Right atrium auricular region (tissue), 2 donors: ENCODE data around the gene TMSB10. TPM values are rescaled to one million over a fixed set of nuclear protein-coding genes. Genes with fewer than 3 reads are reported as not detected.

Source experiments
- DNase-seq: peaks from one replicate; pipeline ENCODE4 v3.0.0-alpha.2; 2019; ENCODE audit warnings: low spot score
- H3K27ac ChIP-seq, 2 donors: fragments of 200-600 bp; sonication (generic); 1 replicate in 1 of 2; 2 replicates in 1 of 2; pipeline ENCODE4 v1.5.1; 2016 to 2019
- H3K27me3 ChIP-seq, 2 donors: fragments of 200-600 bp; sonication (generic); one replicate each; pipeline versions ENCODE4 v1.5.1 to v1.6.0; 2017 to 2019
- H3K36me3 ChIP-seq: fragments of 200-600 bp; sonication (generic); one replicate; pipeline ENCODE4 v1.5.1; 2016
- H3K4me1 ChIP-seq, 2 donors: fragments of 200-600 bp; sonication (generic); one replicate each; pipeline versions ENCODE4 v1.5.1 to v1.6.0; 2017 to 2019
- H3K4me3 ChIP-seq, 2 donors: fragments of 200-600 bp; sonication (generic); 1 replicate in 1 of 2; 2 replicates in 1 of 2; pipeline ENCODE4 v1.5.1; 2017 to 2019; ENCODE audit warnings: mild to moderate bottlenecking in 1 of 2, moderate library complexity in 1 of 2
- H3K9me3 ChIP-seq, 2 donors: fragments of 200-600 bp; sonication (generic); one replicate each; pipeline ENCODE4 v1.5.1; 2019
- total RNA-seq, 2 donors: library from RNA; depleted of rRNA; stranded (reverse); fragments of >200 nt; gene quantifications; one replicate each; pipeline ENCODE4 v1.1.0, GENCODE V29; 2016
- TF ChIP-seq, protein P1 (sequence below), 2 donors: fragments of 200-600 bp; sonication (generic); IDR thresholded peaks; one replicate each; pipeline ENCODE4 v1.5.1; 2019; ENCODE audit warnings: antibody characterized with exemption in 2 of 2

Gene TMSB10
- total RNA-seq, 2 donors from 2014 or later: 1,113 to 1,769 TPM

- no peaks in the 10 kb centered on the region for H3K27me3 ChIP-seq
- TF ChIP-seq, protein P1, sequence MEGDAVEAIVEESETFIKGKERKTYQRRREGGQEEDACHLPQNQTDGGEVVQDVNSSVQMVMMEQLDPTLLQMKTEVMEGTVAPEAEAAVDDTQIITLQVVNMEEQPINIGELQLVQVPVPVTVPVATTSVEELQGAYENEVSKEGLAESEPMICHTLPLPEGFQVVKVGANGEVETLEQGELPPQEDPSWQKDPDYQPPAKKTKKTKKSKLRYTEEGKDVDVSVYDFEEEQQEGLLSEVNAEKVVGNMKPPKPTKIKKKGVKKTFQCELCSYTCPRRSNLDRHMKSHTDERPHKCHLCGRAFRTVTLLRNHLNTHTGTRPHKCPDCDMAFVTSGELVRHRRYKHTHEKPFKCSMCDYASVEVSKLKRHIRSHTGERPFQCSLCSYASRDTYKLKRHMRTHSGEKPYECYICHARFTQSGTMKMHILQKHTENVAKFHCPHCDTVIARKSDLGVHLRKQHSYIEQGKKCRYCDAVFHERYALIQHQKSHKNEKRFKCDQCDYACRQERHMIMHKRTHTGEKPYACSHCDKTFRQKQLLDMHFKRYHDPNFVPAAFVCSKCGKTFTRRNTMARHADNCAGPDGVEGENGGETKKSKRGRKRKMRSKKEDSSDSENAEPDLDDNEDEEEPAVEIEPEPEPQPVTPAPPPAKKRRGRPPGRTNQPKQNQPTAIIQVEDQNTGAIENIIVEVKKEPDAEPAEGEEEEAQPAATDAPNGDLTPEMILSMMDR (IDR thresholded peaks at IDR 0.05): no peak
- peaks cover 0 to 9% of the 10 kb centered on the region in 2 donors for H3K4me1 ChIP-seq
- no peak for DNase-seq
- no peaks in the 10 kb centered on the region for H3K9me3 ChIP-seq
- no peak overlapping the region for H3K4me3 ChIP-seq
- no peaks in the 10 kb centered on the region for H3K36me3 ChIP-seq
- no peak overlapping the region for H3K27ac ChIP-seq
Observed at GRCh38 chr2:84918430-84918829, 13.0 kb downstream of the TMSB10 start.

DNA sequence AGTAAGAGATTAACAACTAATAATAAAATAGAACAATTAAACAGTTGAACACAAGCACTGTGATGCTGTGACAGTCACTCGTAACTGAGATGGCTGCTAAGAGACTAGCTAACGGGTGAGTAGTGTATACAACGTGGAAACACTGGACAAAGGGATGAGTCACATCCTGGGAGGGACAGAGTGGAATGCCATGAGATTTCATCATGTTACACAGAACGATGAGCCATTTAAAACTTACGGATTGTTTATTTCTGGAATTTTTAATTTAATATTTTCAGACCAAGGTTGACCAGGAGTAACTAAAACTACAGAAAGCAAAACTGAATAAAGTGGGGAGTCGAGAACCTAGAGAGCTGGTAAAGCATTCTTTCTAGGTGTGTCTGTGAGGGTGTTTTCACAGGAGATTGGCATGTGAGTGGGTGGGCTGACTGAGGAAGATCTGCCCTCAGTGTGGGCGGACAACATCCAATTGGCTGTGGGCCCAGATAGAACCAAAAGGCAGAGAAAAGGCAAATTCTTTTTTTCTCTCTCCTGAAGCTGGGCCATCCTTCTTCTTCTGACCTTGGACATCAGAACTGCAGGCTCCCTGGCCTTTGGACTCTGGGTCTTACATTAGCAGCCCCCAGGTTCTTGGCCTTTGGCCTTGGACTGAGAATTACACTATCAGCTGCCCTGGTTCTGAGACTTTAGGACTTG lies 14.6 kb downstream of the TMSB10 start:
- H3K27ac ChIP-seq: peak overlapping the region; percentile 73 to 84
- H3K4me1 ChIP-seq: peaks cover 0 to 9% of the 10 kb centered on the region in 2 donors
- H3K9me3 ChIP-seq: no peaks in the 10 kb centered on the region
- DNase-seq: peak; percentile 83
- TF ChIP-seq, protein P1 (IDR thresholded peaks at IDR 0.05): no peak
- H3K36me3 ChIP-seq: no peaks in the 10 kb centered on the region
- no peak overlapping the region for H3K4me3 ChIP-seq
- no peaks in the 10 kb centered on the region for H3K27me3 ChIP-seq

GRCh38 chr2:84923009-84923408 lies 17.6 kb downstream of the TMSB10 start:
- no peak for DNase-seq
- no peak overlapping the region for H3K27ac ChIP-seq
- H3K4me3 ChIP-seq: no peak overlapping the region
- H3K36me3 ChIP-seq: no peaks in the 10 kb centered on the region
- no peaks in the 10 kb centered on the region for H3K27me3 ChIP-seq
- TF ChIP-seq, protein P1 (IDR thresholded peaks at IDR 0.05): no peak
- H3K4me1 ChIP-seq: peaks cover 0 to 27% of the 10 kb centered on the region in 2 donors
- no peaks in the 10 kb centered on the region for H3K9me3 ChIP-seq

DNA sequence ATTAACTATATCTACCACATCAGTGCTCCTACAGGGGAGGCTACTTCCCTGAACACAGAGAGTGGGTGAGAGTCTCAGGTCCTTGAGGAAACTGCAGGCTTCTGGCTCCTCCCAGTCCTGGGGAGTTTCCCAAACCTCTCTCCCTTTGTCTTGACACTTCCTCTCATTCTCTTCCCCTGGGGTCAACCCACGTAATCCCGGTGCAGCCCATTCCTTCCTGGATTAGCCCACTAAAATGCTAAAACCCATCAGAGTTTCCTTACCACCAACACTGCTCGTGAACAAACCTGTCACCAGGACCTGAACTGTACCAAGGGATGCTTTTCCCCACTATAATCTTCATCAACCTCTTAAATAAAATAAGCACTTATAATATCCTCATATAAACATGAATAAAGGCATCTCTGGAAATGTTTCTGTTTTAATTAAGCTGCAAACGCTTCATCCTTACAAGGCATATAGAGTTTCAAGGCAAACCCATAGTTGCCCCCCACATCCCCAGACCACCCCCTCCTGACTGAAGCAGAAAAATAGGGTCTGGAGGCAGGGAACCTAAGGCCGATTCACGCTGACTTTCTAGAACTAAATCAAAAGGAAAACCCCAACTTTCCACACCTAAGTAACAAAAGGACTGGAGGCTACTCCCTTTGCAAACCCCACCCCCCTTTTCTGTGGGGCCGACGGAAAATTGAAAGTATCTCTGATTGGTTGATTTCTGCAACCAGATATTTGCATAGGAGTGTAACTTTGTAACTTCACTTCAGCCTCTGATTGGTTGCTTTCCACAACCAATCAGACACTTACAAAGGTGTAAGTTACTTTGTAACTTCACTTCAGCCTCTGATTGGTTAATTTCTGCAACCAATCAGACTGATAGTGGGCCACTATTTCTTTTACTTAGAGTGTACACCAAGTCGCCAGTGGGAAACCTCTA lies 19.0 kb downstream of the TMSB10 start:
- H3K9me3 ChIP-seq: no peaks in the 10 kb centered on the region
- H3K27ac ChIP-seq: peak overlapping the region; percentile 35 to 75
- H3K4me3 ChIP-seq: no peak overlapping the region
- no peak for DNase-seq
- H3K4me1 ChIP-seq: peaks cover 0 to 27% of the 10 kb centered on the region in 2 donors
- H3K27me3 ChIP-seq: no peaks in the 10 kb centered on the region
- TF ChIP-seq, protein P1 (IDR thresholded peaks at IDR 0.05): no peak
- H3K36me3 ChIP-seq: no peaks in the 10 kb centered on the region

DNA sequence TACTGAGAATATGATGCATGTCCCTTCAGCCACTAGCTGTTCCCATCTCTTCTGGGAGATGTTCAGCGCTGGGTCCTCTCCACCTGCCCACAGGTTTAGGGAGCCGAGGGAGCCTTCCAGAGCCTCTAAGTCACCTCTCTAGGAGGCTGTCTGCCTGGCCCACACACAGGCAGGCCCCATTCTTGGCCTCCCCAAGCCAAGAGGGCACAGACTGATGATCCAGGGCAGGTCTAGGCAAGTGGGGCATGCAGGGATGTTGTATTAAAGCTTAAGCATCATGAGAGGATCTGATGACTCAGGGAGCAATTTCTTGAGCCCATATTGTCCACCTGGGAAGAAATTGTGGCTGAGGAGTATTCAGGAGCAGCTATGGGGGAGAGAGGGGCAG lies 19.9 kb downstream of the TMSB10 start:
- H3K4me1 ChIP-seq: peaks cover 0 to 21% of the 10 kb centered on the region in 2 donors
- H3K27me3 ChIP-seq: no peaks in the 10 kb centered on the region
- no peaks in the 10 kb centered on the region for H3K36me3 ChIP-seq
- TF ChIP-seq, protein P1 (IDR thresholded peaks at IDR 0.05): no peak
- DNase-seq: no peak
- no peaks in the 10 kb centered on the region for H3K9me3 ChIP-seq
- H3K27ac ChIP-seq: peak overlapping the region; percentile 28 to 75
- no peak overlapping the region for H3K4me3 ChIP-seq
